ENCODE data around the gene DIS3L2. TPM values are rescaled to one million over a fixed set of nuclear protein-coding genes. Genes with fewer than 3 reads are reported as not detected.
"Not testable (repeated sequence)": the region's sequence is repeated elsewhere in the genome, so short reads cannot be mapped to it uniquely, and the experiment has no call there.

DIS3L2 gene
- total RNA-seq, 1 donor from 2014 or later = 46.5 TPM

DNA sequence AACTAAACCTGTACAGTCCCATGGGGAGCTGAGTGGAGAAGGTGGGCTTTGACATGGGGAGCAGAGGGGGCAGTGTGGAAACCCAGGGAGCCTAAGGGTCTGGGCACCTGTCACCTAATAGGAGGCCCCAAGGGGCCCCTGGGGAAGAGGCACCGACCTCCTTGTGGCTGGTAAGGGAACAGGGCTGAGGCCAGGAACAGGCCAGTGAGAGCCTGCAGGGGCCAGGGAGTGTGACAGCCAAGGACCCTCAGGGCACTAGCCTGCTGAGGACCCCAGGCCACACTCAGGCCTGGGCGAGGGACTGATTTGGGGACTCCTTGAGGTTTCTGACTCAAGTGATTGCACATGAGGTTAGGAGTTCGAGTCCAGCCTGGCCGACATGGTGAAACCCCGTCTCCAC, 392.6 kb downstream of the DIS3L2 start:
- ATAC-seq (no peak), DNase-seq (ENCODE audit: low spot score) (peak; percentile 38)
- intact Hi-C loops (cut with DNase I) = no loop called here

DNA sequence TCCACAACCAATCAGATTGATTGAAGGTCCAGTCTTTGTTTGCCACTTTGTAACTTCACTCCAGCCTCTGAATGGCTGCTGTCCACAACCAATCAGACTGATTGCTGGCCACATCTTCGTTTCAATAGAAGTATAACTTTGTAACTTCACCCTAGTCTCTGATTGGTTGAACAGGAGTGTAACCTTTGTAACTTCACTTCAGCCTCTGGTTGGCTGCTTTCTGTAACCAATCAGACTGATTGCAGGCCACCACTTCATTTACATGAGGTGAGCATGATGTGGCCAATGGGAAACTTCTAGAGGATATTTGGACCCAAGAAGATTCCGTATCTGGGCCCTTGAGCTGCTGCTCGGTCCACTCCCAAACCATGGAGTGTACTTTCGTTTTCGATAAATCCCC, 400.1 kb downstream of the DIS3L2 start:
- no peak for DNase-seq (ENCODE audit: low spot score)
- no peak for ATAC-seq
- intact Hi-C loops (cut with DNase I) = no loop called here

DNA sequence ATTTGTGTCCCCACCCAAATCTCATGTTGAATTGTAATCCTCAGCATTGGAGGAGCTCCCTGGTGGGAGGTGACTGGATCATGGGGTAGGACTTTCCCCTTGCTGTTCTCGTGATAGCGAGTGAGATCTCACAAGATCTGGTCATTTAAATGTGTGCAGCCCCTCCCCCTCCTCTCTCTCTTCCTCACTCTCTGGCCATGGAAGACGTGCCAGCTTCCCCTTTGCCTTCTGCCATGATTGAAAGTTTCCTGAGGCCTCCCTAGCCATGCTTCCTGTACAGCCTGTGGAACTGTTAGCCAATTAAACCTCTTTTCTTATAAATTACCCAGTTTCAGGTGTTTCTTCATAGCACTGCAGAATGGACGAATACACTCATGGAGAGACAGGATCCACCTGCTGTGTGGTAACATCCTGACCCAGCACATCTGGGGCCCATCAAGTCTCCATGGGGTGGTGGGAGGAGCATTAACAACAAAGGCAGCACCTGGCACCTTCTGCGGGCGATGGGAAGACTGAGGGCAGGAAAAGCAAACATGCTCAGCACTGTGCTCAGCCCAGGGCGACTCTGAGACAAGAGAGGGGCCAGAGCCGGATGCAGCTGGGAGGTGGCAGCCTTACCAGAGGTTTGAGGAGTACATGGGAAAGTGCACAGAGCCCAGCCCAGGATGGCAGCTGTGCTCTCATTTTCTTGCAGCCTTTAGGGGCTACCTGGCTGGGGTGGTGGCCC, 400.8 kb downstream of the DIS3L2 start:
- ATAC-seq = no peak
- intact Hi-C loops (cut with DNase I) = no loop called here
- peak; percentile 42 for DNase-seq (ENCODE audit: low spot score)

GRCh38 chr2:232363064-232363783, 401.7 kb downstream of the DIS3L2 start:
- intact Hi-C loops (cut with DNase I); ATAC-seq: not testable (repeated sequence)
- peak; percentile 34 for DNase-seq (ENCODE audit: low spot score)

DNA sequence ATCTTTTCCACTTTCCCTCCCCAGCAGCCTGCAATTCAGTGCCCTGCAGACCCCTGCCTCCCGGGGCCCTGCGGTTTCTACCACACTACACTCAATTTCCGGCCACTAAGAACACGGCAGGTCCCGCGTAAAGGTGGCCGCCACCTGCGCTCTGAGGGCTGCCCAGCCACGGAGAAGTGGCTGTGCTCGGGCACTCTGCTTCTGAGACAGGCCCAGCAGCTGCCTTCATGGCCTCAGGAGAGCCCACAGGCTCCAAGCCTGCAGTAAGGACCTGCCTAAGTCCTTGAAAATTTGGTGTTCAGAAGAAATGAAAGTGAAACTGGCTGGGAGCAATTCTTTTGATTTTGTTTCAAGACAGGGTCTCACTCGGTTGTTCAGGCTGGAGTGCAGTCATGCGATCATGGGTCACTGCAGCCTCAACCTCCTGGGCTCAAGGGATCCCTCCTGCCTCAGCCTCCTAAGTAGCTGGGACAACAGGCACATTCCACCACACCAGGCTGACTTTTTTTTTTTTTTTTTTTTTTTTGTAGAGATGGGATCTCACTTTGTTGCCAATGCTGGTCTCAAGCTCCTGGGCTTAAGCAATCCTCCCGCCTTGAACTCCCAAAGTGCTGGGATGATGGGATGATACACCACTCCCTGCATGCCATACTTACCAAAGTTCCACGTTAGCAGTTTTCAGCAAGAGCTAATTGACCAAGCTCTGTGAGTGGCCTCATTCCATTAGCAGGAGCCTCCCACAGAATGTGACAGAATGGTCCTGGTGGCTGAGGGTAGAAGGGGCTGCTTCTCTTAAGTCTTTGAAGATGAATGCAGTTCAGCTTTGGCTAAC, 402.5 kb downstream of the DIS3L2 start:
- DNase-seq (ENCODE audit: low spot score) = peak; percentile 9

DNA sequence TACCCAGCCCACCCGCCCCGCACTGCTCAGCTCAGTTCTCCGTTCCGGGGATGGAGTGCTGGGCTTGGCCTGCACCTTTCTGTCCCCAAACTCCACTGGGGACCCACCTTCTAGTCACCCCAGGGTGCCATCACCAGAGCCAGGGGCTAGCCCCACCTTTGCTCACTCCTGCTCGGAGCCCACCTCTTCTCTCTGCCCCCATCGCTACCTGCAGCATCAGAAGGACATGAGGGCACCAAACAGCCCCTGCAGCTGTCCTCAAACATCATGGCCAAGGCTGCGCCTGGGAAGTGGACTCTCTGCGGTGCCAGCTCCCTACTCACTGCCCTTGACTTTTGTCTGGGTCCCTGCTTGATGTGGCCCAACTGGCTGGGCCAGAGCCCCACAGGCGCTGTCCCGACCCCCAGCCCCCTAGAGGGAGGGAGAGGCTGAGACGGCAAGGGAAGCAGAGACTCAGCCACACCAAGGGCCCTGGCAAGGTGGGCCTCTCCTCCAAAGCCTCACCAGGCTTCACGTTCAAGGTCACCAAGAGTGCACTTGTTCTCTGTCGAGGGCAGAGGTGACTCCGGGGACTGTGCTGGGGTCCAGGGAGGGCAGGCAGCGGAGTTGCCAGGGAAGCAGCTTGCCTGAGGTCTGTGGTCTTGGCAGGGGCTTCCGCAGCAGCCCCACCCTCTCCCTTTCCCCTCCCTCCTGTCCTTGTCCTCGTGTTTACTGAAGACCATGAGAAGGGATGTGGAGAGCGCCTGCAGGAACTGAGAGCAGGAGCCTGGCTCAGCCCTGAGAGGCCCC, 403.5 kb downstream of the DIS3L2 start:
- DNase-seq (ENCODE audit: low spot score) = peak; percentile 45
- ATAC-seq; intact Hi-C loops (cut with DNase I): not testable (repeated sequence)

More for the DNA sequence above, 402.5 kb downstream of the DIS3L2 start:
- intact Hi-C loops (cut with DNase I) = no loop called here
- no peak for ATAC-seq

GRCh38 chr2:232365621-232366321, 404.3 kb downstream of the DIS3L2 start:
- intact Hi-C loops (cut with DNase I) = no loop called here
- peak; percentile 50 for ATAC-seq
- peak; percentile 49 for DNase-seq (ENCODE audit: low spot score)

GRCh38 chr2:232366461-232366860, 404.9 kb downstream of the DIS3L2 start:
- ATAC-seq; intact Hi-C loops (cut with DNase I): not testable (repeated sequence)
- DNase-seq (ENCODE audit: low spot score) = peak; percentile 26

- peak; percentile 31 for DNase-seq (ENCODE audit: low spot score)
- ATAC-seq = no peak
- intact Hi-C loops (cut with DNase I) = no loop called here
These were observed 405.5 kb downstream of the DIS3L2 start for GRCh38 chr2:232367016-232367415.

- DNase-seq (ENCODE audit: low spot score) (peak; percentile 43), ATAC-seq (no peak)
- intact Hi-C loops (cut with DNase I) = no loop called here
These were observed 406.2 kb downstream of the DIS3L2 start for GRCh38 chr2:232367591-232368233.

GRCh38 chr2:232368311-232368731, 406.8 kb downstream of the DIS3L2 start:
- ATAC-seq = no peak
- intact Hi-C loops (cut with DNase I) = no loop called here
- peak; percentile 45 for DNase-seq (ENCODE audit: low spot score)

- peak; percentile 37 for DNase-seq (ENCODE audit: low spot score)
- ATAC-seq = no peak
- intact Hi-C loops (cut with DNase I) = no loop called here
These were observed 407.8 kb downstream of the DIS3L2 start for GRCh38 chr2:232369126-232369951.

GRCh38 chr2:232370007-232370406, 408.5 kb downstream of the DIS3L2 start:
- not testable (repeated sequence) for DNase-seq (ENCODE audit: low spot score); ATAC-seq

GRCh38 chr2:232372231-232373208, 411.0 kb downstream of the DIS3L2 start:
- intact Hi-C loops (cut with DNase I) = no loop called here
- no peak for ATAC-seq
- peak; percentile 26 for DNase-seq (ENCODE audit: low spot score)

More at GRCh38 chr2:232370007-232370406, 408.5 kb downstream of the DIS3L2 start:
- intact Hi-C loops (cut with DNase I) = not testable (repeated sequence)

GRCh38 chr2:232374356-232374755, 412.8 kb downstream of the DIS3L2 start:
- ATAC-seq (no peak), DNase-seq (ENCODE audit: low spot score) (no peak)
- intact Hi-C loops (cut with DNase I) = no loop called here

GRCh38 chr2:232375164-232375563, 413.7 kb downstream of the DIS3L2 start:
- no peak for ATAC-seq
- peak; percentile 21 for DNase-seq (ENCODE audit: low spot score)
- intact Hi-C loops (cut with DNase I) = no loop called here
